ENCODE measurements around the gene EXOC2. TPM values are rescaled to one million over a fixed set of nuclear protein-coding genes. Genes with fewer than 3 reads are reported as not detected.

The EXOC2 gene
- total and polyA plus RNA-seq, 2 of the 13 experiments (the other 11 are each of a cell fraction or from before 2014, with no cell fraction given), result 12.6 to 22.9 TPM

- H3K4me3 ChIP-seq (replicated peaks in 1 of 3; ENCODE audit: insufficient read depth in 1 of 3, low read depth in 2 of 3, low read length in 3 of 3), result no peak overlapping the region
- H3K79me2 ChIP-seq (ENCODE audit: insufficient read depth, low read length), result peaks cover 4% of the 10 kb centered on the region
- 89% methylated on average over 2 of the region's 2 CpGs for WGBS (ENCODE audit: low lambda C conversion rate)
- no peak overlapping the region for H3K4me2 ChIP-seq (ENCODE audit: low read depth, low read length)
- H3K4me1 ChIP-seq (ENCODE audit: insufficient read depth, low read length), result peaks cover 8% of the 10 kb centered on the region; the same call in 1 of the 2 replicates
- POLR2A ChIA-PET, result no interaction called here
- H3K27ac ChIP-seq (ENCODE audit: extremely low read length, insufficient read depth, low read length), result no peak overlapping the region
- no peak overlapping the region for H2AFZ ChIP-seq (ENCODE audit: low read length)
- CTCF ChIA-PET (ENCODE audit: low intra/inter-chr PET ratio, low total read pairs), result no interaction called here
- no peaks in the 10 kb centered on the region for H4K20me1 ChIP-seq (ENCODE audit: insufficient read depth, low read length)
- intact Hi-C loops (cut with micrococcal nuclease; ENCODE audit: unreplicated experiment), result no loop called here
- H3K36me3 ChIP-seq (replicated peaks in 1 of 2; ENCODE audit: control insufficient read depth in 1 of 2, insufficient read depth in 2 of 2, low read length in 2 of 2), result peaks cover 0 to 3% of the 10 kb centered on the region in 2 experiments; a peak in 2 of 5 replicates
- H3K27me3 ChIP-seq (ENCODE audit: control insufficient read depth in 1 of 2, insufficient read depth in 2 of 2, low read length in 2 of 2), result no peaks in the 10 kb centered on the region
- TF ChIP-seq ZNF639 (CRISPR knock-in tag; conservative IDR thresholded peaks at IDR 0.05) (no peak), TBX2 (CRISPR knock-in tag; IDR thresholded peaks at IDR 0.05; ENCODE audit: borderline replicate concordance) (no peak), FOXA3 (CRISPR knock-in tag; IDR thresholded peaks at IDR 0.05) (no peak), ZSCAN9 (CRISPR knock-in tag; IDR thresholded peaks at IDR 0.05; ENCODE audit: borderline replicate concordance) (no peak), AKNA (CRISPR knock-in tag; IDR thresholded peaks at IDR 0.05; ENCODE audit: borderline replicate concordance) (no peak), ZKSCAN1 (IDR thresholded peaks at IDR 0.05; ENCODE audit: low read length) (no peak), UBTF (CRISPR knock-in tag; IDR thresholded peaks at IDR 0.05) (no peak), ZSCAN31 (CRISPR knock-in tag; IDR thresholded peaks at IDR 0.05; ENCODE audit: low read depth) (no peak), ZNF101 (CRISPR knock-in tag; IDR thresholded peaks at IDR 0.05; ENCODE audit: borderline replicate concordance, low read depth) (no peak), MXI1 (IDR thresholded peaks at IDR 0.05; ENCODE audit: borderline replicate concordance, low read depth, low read length) (no peak), MAFK (conservative IDR thresholded peaks at IDR 0.05 in 1 of 2, IDR thresholded peaks at IDR 0.05 in 1 of 2; ENCODE audit: low read length in 2 of 2) (no peak)
- DNase-seq (ENCODE audit: low spot score), result no peak
- in situ Hi-C loops (cut with HindIII; ENCODE audit: extremely low pct_ligation_motif_present, low pct_unique_long_range_greater_than_20kb), result no loop called here
- H3K9ac ChIP-seq (ENCODE audit: insufficient read depth, low read depth, low read length), result no peak overlapping the region
- no peak for ATAC-seq
- no peak for FAIRE-seq
- BruUV-seq (replicated peaks), result no TSS peak
- no peaks in the 10 kb centered on the region for H3K9me3 ChIP-seq (ENCODE audit: low read length)
Observed at GRCh38 chr6:658244-658643, 34.7 kb downstream of the EXOC2 start.

Measured in HepG2 (cell line).